ENCODE results near the gene SNTA1.

DNA sequence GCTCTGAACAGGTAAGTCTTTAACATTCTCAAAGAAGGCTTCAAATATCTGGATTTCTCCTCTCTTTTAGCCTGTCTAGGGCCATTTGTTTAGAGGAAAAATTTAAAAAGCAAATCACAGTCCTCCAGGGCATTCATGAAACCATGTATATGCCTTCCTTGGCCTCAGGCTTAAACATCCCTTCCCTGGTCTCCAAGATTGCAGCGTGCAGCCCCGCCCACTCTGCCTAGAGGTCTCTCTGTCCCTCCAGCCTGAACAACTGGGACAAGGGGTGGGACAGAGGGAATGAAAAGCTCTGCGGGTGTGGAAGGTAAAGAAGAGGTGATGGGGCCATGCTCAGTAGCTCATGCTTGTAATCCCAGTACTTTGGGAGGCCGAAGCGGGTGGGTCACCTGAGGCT, 36.5 kb upstream of the SNTA1 start:
- TF ChIP-seq, protein P1, sequence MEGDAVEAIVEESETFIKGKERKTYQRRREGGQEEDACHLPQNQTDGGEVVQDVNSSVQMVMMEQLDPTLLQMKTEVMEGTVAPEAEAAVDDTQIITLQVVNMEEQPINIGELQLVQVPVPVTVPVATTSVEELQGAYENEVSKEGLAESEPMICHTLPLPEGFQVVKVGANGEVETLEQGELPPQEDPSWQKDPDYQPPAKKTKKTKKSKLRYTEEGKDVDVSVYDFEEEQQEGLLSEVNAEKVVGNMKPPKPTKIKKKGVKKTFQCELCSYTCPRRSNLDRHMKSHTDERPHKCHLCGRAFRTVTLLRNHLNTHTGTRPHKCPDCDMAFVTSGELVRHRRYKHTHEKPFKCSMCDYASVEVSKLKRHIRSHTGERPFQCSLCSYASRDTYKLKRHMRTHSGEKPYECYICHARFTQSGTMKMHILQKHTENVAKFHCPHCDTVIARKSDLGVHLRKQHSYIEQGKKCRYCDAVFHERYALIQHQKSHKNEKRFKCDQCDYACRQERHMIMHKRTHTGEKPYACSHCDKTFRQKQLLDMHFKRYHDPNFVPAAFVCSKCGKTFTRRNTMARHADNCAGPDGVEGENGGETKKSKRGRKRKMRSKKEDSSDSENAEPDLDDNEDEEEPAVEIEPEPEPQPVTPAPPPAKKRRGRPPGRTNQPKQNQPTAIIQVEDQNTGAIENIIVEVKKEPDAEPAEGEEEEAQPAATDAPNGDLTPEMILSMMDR (IDR thresholded peaks at IDR 0.05 in 2 of 3, conservative IDR thresholded peaks at IDR 0.05 in 1 of 3; ENCODE audit: borderline replicate concordance in 1 of 3, insufficient read depth in 1 of 3, low read depth in 2 of 3, low read length in 2 of 3), result no peak
- no peak for TF ChIP-seq POLR2AphosphoS5 (IDR thresholded peaks at IDR 0.05; ENCODE audit: low read depth, low read length)
- TF ChIP-seq EZH2 (IDR thresholded peaks at IDR 0.05), result no peak
- no peak for TF ChIP-seq MAX (IDR thresholded peaks at IDR 0.05)
- TF ChIP-seq EZH2phosphoT487 (IDR thresholded peaks at IDR 0.05; ENCODE audit: borderline replicate concordance), result no peak
- TF ChIP-seq ZFX (IDR thresholded peaks at IDR 0.05), result no peak
- TF ChIP-seq POLR2A (IDR thresholded peaks at IDR 0.05; ENCODE audit: borderline replicate concordance, extremely low read depth, insufficient read depth, insufficient read length), result no peak
- TF ChIP-seq, protein P2, sequence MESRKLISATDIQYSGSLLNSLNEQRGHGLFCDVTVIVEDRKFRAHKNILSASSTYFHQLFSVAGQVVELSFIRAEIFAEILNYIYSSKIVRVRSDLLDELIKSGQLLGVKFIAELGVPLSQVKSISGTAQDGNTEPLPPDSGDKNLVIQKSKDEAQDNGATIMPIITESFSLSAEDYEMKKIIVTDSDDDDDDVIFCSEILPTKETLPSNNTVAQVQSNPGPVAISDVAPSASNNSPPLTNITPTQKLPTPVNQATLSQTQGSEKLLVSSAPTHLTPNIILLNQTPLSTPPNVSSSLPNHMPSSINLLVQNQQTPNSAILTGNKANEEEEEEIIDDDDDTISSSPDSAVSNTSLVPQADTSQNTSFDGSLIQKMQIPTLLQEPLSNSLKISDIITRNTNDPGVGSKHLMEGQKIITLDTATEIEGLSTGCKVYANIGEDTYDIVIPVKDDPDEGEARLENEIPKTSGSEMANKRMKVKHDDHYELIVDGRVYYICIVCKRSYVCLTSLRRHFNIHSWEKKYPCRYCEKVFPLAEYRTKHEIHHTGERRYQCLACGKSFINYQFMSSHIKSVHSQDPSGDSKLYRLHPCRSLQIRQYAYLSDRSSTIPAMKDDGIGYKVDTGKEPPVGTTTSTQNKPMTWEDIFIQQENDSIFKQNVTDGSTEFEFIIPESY (IDR thresholded peaks at IDR 0.05; ENCODE audit: extremely low read depth, insufficient replicate concordance, low read length), result no peak
- TF ChIP-seq, protein P3, sequence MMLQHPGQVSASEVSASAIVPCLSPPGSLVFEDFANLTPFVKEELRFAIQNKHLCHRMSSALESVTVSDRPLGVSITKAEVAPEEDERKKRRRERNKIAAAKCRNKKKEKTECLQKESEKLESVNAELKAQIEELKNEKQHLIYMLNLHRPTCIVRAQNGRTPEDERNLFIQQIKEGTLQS (IDR thresholded peaks at IDR 0.05), result no peak
- no peak for TF ChIP-seq REST (IDR thresholded peaks at IDR 0.05; ENCODE audit: low read depth)
- TF ChIP-seq RAD21 (IDR thresholded peaks at IDR 0.05; ENCODE audit: low read depth), result no peak
- TF ChIP-seq EGR1 (IDR thresholded peaks at IDR 0.05; ENCODE audit: low read depth), result no peak
- no peak for TF ChIP-seq YY1 (IDR thresholded peaks at IDR 0.05; ENCODE audit: extremely low read depth, insufficient replicate concordance, low read depth, low read length)
- TF ChIP-seq CEBPB (IDR thresholded peaks at IDR 0.05; ENCODE audit: low read depth), result no peak

Data from HCT116 (cell line).